GM21447 (cell line): ENCODE results near the gene FOXP1.

ENCODE experiments used
- ATAC-seq: cut with Tn5 transposase; IDR thresholded peaks from one replicate; pipeline ENCODE4 v1.9.1; 2021; ENCODE audit not compliant: unreplicated experiment

Gene FOXP1

DNA sequence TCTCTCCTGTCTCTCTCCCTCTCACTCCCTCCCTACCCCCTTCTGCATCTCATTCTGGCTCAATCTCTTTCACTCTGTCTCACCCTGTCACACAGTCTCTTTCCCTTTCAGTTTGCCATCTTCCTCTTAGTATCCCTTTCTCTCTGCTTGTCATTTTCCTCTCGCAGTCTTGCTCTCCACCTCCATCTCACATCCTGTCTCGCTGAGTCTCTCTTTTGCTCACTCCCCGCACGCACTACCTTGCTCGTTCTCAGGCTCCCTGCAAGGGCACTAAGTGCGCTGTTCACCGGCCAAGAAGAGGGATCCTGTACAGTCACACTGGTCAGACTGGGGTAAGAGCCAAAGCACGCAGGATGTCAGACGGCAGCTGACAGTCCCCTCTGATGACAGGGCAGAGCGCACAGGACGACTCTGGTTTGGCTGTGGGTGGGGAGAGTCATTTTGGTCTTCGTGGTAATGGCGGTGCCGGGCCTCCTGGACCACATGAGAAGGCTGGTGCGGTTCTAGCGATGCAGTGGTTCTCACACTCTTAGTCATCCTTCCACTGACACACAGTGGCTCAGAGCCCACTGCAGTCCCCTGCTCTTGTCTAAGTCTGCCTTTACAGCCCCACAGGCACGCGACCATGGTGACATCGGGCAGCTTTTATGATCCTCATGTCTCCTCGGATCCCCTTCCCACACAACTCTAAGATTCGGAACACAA lies 356.8 kb downstream of the FOXP1 start:
- peak; percentile 83 for ATAC-seq

DNA sequence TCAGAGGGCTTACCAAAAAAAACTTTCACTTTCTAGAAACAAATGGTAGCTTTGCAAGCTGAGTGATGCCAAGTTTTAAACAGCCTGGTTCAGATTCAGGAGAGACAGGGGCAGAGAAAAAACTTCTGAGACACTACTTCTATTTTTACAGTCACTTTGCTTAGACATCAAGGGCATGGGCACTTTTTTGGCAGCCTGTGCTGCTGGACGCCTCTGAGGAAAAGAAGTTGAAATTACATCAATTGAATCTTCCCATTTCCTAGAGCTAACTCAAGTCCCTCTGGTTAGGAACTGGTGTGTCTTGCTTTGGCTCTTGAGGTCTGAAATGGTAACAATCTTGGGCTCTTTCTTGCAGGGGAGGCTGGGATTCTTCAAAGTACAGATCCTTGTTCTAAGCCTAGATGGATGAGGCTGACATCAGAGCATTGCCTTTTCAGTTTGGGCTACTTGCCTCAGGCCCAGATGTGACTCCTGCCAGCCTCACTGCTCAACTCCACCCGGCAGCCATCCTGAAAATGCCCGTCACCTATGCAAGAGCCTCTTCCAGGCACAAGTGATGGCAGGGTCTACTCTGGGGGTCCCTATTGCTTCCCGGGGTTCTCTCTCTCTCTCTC lies 357.5 kb downstream of the FOXP1 start:
- ATAC-seq: peak; percentile 8

DNA sequence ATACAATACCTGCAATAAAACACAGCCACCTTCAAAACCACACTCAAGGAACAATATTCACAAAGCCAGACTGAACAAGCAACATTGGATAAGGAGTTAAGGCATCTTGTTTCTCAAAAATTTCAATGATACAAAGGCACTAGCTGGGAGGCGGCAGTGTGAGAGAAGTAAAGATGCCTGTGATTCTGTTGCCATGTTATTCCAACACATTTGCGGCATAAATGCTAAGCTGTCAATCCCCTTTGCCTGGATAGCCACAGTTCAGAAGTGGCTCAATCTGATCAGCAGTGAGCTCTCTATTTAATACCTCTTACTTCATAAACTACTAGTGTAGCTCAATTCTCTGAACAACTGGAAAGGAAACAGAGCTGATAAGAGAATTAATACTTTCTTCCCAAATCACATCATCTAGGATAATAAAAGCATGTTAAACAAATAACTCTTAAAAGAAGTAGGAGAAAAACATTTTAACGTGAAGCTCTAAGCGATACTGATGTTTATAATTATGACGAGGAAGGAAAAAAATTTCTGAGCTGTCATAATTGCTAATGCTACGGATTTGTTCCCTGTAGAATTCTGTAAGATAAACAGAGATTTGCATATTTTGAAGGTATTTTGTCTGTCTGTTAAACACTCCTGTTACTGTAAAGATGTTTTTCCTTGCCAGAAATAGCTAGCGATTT lies 358.4 kb downstream of the FOXP1 start:
- ATAC-seq: no peak

DNA sequence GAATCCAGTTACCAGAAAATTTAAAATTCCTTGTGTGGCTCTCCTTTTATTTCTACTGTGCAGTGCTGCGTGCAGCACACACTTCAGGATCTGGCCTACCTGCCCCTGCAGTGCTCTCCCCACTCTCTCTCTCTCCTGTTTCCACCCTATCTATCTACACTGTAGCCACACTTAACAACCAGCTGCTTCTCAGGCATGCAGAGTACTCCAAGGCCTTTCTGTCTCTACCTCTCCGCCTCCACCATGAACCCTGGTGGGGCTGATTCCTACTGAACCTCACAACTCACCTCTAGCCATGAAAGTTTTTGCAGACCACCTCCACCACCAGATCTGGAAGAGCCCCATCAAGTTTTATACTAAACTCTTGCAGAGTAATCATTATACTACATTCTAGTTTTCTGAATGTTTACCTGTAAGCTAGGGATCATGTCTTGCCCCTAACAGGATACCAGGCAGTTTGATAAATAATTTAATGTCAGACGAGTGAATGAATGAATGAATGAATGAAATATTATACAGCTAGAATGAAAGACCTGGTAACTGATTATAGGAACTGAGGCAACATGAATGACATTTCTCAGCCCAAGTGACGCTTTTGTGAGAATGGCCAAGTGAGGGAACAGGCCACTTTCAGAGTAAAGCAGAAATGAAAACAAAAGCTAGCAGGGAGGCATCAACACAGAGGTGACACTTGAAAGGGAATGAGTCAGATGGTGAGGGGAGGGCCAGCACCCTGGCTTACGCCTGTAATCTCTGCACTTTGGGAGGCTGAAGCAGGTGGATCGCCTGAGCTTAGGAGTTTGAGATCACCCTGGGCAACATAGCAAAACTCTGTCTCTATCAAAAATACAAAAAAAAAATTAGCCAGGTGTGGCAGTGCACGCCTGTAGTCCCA lies 363.5 kb downstream of the FOXP1 start:
- peak; percentile 95 for ATAC-seq

DNA sequence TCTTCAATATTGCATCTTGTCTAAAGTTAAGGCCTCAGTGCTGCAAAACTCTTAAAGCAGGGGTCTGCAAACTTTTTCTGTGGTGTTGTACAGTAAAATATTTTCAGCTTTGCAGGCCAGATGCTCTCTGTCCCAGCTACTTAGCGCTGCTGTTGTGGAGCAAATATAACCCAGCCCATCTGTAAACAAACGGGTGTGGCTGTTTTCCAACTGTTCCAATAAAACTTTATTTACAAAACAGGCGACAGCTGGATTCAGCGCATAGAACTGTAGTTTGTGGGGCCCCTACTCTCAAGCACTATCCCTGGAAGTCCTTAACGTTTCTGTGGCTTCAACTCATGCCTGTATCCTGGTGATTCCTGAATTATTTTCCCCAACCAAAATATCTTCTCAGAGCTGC lies 365.0 kb downstream of the FOXP1 start:
- ATAC-seq: no peak

GRCh38 chr3:71217640-71218222 lies 365.8 kb downstream of the FOXP1 start:
- no peak for ATAC-seq

GRCh38 chr3:71215351-71215750 lies 368.2 kb downstream of the FOXP1 start:
- ATAC-seq: no peak

GRCh38 chr3:71214797-71215196 lies 368.7 kb downstream of the FOXP1 start:
- ATAC-seq: no peak

DNA sequence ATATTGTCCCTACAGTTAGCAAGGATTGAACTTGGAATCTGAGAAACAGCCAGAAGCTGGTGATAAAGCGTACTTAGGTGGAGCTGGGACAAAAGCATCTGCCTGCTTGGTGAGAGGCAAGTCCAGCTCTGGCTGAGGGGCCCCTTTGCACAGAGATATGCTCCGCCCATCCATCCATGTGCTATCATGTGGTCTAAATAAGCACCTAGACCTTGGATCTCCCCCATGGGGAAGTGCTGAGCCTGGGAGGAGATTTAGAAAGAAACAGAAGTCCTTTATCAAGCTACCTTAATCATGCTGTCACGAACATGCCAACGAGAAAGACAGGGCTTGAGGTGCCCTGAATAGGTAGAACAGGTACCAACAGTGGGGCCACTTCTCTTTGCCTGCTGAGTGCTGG lies 369.5 kb downstream of the FOXP1 start:
- no peak for ATAC-seq

GRCh38 chr3:71211083-71211482 lies 372.4 kb downstream of the FOXP1 start:
- ATAC-seq: no peak

DNA sequence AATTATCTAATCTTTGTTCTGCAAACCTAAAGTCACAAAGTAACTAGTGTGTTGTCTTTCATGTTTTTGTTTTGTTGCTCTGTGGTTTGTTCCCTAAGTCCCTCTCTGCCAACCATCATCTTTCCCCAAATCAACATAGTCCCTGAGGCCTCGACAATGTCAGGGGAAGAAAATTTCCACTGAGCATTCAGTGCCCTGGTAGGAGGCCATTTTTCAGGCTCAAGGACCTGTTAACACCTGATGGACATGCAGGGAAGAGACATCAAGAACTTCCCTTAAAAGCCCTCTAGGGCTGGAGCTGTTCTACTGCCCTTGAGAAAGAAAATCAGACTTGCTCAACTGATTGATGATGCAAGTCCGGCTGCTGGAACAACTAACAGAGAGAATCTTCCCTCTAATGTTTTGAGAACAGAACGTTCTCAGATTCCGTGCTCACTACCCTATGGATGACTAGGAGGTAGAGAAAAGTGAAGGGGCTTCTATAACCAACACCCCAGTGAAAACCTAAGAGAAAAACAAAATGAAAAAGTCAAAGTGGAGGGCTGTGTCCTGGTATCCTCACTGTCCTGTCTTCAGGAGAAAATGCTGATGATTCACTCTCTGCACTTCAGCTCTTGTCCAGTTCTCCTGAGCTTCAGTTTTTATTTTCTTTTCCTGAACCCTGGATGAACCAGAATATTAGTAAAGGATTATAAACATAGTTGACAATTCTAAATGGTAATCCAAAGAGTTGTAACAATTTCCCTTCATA lies 373.1 kb downstream of the FOXP1 start:
- no peak for ATAC-seq

DNA sequence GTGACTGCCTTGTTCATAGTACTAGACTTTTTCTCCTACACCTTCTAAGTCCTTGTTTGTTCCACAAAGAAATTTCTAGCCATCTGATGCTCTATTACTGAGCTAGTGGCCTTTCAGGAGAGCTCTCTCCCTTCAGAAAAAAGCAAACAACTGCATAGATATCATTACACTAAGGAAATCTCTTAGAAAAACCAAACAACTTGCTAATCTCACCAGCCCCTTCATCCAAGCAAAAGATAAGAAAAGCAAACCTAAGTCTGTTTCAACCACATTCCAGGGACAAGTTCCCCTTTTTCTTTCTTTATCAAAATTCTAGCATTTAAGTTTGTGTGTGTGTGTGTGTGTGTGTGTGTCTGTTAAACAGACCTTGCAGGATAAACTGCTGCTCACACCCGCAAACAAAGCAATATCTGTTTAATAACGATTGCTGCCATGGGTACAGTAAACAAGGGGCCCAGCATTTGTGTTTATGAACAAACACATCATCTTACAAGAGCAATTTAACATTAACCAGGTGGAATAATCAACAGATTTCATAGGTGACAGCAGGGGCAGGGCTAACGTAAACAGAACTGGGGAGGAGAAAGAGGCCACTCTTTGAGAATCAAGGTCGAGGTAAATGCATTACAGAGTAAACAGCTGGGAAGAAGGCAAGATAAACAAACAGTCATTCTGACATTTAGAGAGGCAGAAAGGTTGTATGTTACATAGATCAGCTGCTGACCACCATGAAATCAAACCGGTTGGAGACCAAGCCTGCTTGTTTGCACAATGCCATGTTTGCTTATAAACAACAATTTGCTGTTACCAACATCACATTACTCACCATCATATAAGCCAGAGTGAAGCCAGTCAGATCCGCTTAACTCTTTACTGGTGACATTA lies 375.1 kb downstream of the FOXP1 start:
- no peak for ATAC-seq

DNA sequence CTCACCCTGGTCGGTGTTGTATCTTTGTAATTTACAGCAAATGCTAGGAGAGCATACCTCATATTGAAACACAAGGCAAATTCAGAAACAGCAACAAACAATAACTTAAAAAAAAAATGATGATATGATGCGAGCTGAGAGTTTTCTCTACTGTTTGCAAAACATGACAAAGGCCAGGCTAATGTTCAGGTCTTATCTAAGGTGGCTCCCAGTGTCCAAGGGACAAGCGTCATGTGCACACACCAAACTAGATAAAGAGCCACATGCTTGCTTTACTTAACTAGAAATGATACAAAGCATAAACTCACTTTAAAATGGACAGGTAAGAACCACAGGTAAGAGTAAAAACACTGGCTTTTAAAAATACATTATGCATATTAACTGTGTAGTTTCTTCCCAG lies 375.9 kb downstream of the FOXP1 start:
- ATAC-seq: no peak

- ATAC-seq: no peak
These were observed 377.0 kb downstream of the FOXP1 start for GRCh38 chr3:71206305-71207165.

DNA sequence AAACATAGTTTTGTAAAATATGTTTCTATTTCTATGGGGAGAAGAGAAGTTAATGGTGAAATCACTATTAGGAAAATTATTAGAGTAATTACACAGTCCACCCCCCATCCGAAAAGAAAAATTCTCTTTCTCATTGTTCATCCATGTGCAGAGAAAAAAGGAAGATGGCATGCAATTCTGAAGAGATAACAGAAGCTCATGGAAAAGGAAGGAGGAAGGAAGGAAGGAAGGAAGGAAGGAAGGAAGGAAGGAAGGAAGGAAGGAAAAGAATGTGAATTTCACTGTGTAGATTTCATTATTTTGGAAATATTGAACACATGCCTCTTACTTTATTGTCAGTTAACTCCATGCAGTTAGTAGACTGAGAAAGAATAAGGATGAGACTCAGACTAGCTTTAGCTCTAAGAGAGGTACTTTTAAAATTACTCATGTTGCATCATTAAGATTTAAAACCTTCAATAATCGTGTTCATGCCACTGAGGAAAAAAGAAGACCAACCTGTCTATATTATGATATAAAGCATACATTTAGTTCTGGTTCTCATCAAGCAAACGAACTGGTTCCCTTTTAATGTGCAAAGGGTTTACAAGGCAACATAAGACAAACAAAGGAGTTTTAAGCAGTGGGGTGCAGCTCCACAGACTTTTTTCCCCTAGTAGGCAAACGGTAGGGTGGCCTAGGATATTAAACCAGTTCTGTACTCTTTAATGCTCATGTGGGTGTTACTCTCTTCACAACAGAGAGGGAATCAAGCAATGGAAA lies 379.6 kb downstream of the FOXP1 start:
- ATAC-seq: no peak

DNA sequence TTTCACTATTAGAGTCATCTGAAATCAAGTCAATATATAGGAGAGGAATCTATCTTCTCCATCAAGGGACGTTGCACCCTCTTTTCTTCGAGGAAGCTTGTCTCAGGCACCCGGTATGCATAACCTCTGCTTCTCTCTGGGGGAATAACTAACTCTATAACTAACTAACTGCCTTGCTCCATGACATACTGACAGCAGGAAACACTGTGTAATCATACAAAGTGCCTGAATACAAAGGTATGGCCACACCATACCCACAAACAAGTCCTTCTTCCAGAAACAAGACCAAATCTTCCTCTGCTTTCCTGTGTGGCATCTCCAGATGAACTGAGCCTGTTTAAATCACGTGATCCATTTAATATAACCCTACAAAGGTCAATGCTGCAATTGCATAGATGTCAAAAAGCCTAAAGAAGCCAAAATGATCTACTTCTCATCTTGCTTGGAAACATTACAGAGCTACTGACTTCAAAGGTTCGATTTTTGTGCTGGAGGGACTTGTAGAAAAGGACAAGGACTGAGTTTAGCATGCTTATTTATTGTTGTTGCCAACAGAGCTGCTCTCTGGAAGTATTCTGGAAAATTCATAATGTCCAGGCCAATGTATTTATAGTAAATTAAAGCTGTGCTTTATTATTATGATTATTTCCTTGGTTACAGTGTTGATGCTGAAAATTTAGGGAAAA lies 380.5 kb downstream of the FOXP1 start:
- no peak for ATAC-seq

DNA sequence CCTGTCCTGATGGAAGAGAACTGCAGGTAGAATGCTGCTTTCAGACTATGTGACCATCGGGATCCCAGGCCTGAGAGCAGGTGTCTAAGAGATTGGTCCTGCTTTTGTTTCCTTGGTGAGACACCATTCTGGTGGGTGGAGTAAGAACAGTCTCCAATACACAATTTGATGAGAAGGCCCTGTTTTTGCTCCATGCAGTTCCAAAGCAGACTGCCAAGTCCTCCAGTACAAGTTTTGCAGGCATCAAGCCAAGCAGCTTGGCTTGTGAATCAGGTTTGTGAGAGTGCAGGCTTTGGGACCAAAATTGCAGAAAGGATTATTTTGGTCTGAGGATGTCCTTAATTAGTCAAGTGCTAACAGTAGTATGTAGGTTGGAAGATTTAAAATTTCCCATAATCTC lies 381.6 kb downstream of the FOXP1 start:
- no peak for ATAC-seq
